GM21717 (cell line): ENCODE data around the gene ARHGAP42.

Experiments used
- ATAC-seq: cut with Tn5 transposase; IDR thresholded peaks from one replicate; pipeline ENCODE4 v1.9.1; 2021; ENCODE audit warnings: mild to moderate bottlenecking, moderate library complexity; ENCODE audit not compliant: unreplicated experiment

ARHGAP42 gene

GRCh38 chr11:100794446-100794845 lies 107.4 kb downstream of the ARHGAP42 start:
- no peak for ATAC-seq

GRCh38 chr11:100799445-100799844 lies 112.4 kb downstream of the ARHGAP42 start:
- ATAC-seq = no peak

- no peak for ATAC-seq
Measured at GRCh38 chr11:100800202-100800601, 113.1 kb downstream of the ARHGAP42 start.

- no peak for ATAC-seq
Measured at GRCh38 chr11:100801225-100801999, 114.3 kb downstream of the ARHGAP42 start.

GRCh38 chr11:100805506-100806199 lies 118.6 kb downstream of the ARHGAP42 start:
- no peak for ATAC-seq

- ATAC-seq = no peak
Measured at GRCh38 chr11:100806296-100806695, 119.2 kb downstream of the ARHGAP42 start.

- no peak for ATAC-seq
Measured at GRCh38 chr11:100808904-100809491, 121.9 kb downstream of the ARHGAP42 start.

GRCh38 chr11:100810146-100810545 lies 123.1 kb downstream of the ARHGAP42 start:
- ATAC-seq = no peak

GRCh38 chr11:100810666-100811065 lies 123.6 kb downstream of the ARHGAP42 start:
- no peak for ATAC-seq

- no peak for ATAC-seq
Measured at GRCh38 chr11:100812517-100812916, 125.4 kb downstream of the ARHGAP42 start.

- no peak for ATAC-seq
Measured at GRCh38 chr11:100815787-100816330, 128.8 kb downstream of the ARHGAP42 start.

- no peak for ATAC-seq
Measured at GRCh38 chr11:100816823-100817222, 129.7 kb downstream of the ARHGAP42 start.

- ATAC-seq = no peak
Measured at GRCh38 chr11:100817620-100818019, 130.5 kb downstream of the ARHGAP42 start.

- no peak for ATAC-seq
Measured at GRCh38 chr11:100820621-100821020, 133.5 kb downstream of the ARHGAP42 start.

- ATAC-seq = no peak
Measured at GRCh38 chr11:100821198-100821597, 134.1 kb downstream of the ARHGAP42 start.

- ATAC-seq = no peak
Measured at GRCh38 chr11:100823360-100823759, 136.3 kb downstream of the ARHGAP42 start.

- no peak for ATAC-seq
Measured at GRCh38 chr11:100824041-100824809, 137.1 kb downstream of the ARHGAP42 start.

GRCh38 chr11:100825626-100826025 lies 138.5 kb downstream of the ARHGAP42 start:
- no peak for ATAC-seq

- ATAC-seq = no peak
Measured at GRCh38 chr11:100827934-100828661, 141.0 kb downstream of the ARHGAP42 start.

GRCh38 chr11:100830274-100830673 lies 143.2 kb downstream of the ARHGAP42 start:
- ATAC-seq = no peak
